NCI-H187 (cell line): ENCODE results near the gene NEXN.
"Not testable (repeated sequence)": the region's sequence is repeated elsewhere in the genome, so short reads cannot be mapped to it uniquely, and the experiment has no call there.

ENCODE experiments used
- DNase-seq, 2 experiments: peaks; one replicate each; lab custom pipeline; 2025; lab: John Stamatoyannopoulos, UW

Gene NEXN

DNA sequence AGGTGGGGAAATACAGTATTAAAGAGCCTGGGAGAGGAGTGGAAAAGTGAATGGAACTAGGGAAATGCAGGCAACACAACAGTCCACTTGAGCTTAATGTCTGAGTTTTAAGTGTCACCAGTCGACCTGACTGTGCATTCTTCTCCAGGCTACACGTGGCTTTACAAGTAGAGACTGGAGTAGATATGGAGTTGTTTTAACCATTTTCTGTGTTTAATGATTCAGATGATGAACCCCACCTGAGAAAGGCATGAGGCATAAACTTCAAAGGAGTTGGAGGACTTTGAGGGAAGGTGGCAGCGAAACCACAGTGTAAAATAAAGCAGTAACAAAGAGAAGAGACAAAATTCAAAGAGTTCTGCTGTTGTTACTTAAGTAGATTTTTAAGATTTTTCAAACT lies 77.9 kb downstream of the NEXN start:
- no peak for DNase-seq

DNA sequence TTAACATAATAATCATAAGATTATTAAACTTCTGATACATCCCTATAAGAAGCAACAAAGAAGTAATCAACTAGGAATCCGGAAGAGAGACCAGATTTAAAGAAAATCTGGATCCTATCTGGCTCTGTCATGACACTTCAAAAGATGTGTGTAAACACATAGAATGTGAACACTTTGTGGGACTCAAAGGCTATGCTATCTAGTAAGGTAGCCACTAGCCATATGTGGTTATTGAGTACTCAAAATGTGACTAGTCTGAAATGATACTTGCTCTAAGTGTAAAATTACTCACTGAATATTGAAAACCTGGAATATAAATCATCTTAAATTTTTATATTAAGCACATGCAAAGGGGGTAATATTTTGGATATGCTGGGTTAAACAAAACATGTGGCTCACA lies 81.8 kb downstream of the NEXN start:
- DNase-seq, result no peak

- DNase-seq, result no peak
These were observed 83.7 kb downstream of the NEXN start for GRCh38 chr1:77972080-77972479.

- DNase-seq, result no peak
These were observed 87.0 kb downstream of the NEXN start for GRCh38 chr1:77975386-77975785.

DNA sequence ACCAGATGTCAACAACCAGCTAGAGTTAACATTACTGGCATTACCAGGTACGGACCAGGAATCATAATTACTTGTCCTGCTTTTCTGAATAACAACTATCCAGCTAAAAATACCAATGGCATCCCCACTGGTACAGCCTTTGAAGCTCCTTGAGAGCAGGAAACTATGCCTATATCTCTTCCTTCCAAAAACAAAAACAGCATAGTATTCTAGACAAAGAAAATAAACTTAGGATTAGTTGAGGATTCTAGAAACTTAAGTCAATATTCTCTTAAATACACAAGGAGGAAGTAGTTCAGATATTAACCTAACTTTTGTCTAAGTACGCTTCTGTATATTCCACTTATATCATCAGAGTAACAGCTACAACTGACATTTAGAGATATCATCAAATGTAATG lies 87.5 kb downstream of the NEXN start:
- DNase-seq, result no peak

GRCh38 chr1:77976433-77977076 lies 88.1 kb downstream of the NEXN start:
- DNase-seq, result no peak

DNA sequence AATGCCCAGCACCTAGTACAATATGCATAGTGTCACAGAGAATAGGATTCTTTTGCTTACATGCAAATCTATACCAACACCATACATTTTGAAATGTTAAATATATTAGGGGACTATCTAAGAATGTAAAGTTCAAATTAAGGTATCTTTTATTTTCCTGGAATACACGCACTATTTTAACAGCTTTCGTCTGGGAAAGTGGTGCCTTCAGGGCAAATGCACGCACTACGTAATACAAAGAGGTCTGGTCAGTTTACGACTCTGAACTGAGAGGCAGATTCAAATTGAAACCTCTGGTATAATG lies 89.5 kb downstream of the NEXN start:
- no peak for DNase-seq

- DNase-seq, result peak; percentile 37 to 50
These were observed 90.0 kb downstream of the NEXN start for GRCh38 chr1:77978293-77978968.

DNA sequence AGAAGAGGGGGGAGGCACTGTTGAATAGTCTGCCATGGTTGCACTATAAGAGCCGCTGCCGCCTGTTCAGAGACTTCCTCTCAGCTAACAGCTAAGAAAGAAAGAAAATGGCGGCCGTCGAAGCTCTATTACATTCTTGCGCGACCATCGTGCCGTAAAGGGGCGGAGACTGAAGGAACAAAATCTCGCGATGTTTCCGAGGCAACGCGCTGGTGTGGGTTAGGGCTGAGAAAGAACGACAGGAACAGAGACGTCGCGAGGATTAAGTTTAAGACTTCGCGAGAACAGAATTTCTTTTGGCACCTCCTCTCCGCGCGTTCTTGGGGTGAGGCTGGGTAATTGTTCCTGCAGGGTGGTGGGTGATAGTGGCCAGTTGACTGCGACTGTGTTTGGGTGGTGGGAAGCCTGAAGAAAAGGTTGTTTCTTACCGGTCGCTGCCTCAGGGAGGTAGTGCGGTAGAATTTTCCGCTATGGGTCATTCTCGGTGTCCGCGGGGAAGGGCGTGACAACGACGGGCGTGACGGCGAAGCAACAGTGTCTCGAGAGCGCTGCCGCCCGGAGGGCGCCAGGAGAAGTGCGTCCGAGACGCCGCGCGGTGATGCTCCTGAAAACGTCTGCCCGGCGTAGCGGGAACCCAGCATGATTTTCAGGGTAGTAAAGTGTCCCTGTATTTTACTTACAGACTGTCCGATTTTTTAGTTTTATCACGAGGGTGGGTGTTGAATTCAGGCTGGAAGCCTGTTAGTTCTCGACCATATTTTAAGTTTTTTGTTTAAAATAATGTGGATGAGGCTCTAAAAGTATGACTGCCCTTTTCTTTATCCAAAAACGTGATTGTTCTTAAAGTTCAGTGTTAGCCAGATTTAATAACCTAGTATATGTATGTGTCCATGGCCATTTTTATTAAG lies 90.8 kb downstream of the NEXN start, which contains the start of gene FUBP1:
Gene FUBP1 (minus strand): TSS at position 104 of the 908 bp plus-strand sequence. CDS start 68 bp downstream, at position 36.
- peak; percentile 80 to 95 for DNase-seq

DNA sequence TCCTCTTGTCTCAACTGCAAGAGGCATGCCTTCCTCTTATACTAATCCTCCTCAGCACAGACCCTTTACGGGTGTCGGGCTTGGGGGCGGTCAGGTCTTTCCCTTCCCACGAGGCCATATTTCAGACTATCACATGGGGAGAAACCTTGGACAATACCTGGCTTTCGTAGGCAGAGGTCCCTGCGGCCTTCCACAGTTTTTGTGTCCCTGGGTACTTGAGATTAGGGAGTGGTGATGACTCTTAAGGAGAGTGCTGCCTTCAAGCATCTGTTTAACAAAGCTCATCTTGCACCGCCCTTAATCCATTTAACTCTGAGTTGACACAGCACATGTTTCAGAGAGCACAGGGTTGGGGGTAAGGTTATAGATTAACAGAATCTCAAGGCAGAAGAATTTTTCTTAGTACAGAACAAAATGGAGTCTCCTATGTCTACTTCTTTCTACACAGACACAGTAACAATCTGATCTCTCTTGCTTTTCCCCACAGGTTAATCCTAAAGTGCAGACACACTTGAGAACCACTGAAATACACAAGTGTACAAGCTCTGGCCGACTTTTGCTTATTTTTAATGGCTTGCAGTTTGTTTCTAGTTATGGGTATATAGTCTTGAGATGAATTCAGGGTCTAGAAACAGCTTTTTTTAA lies 95.0 kb downstream of the NEXN start:
- DNase-seq, result not testable (repeated sequence)

DNA sequence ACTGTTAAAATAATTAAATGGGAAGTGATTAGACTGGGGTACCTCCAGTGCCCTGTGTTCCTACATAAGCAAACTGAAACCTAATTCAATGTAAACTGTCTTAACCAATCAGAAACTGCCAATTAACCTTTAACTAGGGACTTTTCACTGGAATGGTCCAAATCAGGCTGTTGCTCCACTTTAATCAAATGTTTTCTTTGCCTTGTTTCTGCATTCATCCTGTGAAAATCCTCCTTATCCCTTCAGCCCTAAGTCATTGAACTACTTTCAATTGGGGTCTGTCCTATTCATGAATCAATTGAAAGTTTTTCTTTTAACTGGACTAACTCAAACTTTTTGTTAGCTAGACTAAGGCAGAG lies 95.6 kb downstream of the NEXN start:
- DNase-seq, result no peak

GRCh38 chr1:77984629-77985028 lies 96.2 kb downstream of the NEXN start:
- no peak for DNase-seq

GRCh38 chr1:77986810-77987209 lies 98.4 kb downstream of the NEXN start:
- no peak for DNase-seq

- DNase-seq, result no peak
These were observed 99.5 kb downstream of the NEXN start for GRCh38 chr1:77987919-77988318.

- DNase-seq, result no peak
These were observed 101.3 kb downstream of the NEXN start for GRCh38 chr1:77989744-77990143.

DNA sequence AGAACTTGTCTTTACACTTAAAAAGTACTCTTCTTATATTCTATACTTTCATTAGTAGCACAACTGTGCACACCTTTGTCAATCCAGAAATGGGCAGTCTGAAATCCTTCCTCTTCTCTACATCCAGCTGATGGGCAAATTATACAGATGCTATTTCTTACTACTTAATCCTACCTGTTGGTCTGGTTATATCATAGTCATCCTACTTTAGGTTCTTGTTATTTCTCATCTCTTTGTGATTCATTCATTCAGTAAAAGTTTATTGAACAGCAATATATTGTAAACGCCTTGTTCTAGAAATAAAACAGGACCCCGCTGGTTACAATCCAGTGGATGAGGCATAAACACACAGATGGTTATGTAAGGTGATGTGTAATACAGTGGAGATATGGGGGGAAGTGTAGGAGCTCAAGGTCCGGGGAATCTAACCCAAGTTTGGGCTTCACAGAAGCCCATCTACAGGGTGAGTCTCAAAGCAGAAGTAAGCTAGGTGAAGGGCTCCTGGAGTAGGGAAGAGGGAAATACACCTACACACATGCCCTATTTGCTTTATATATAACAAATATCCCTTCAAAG lies 102.3 kb downstream of the NEXN start:
- no peak for DNase-seq

- DNase-seq, result no peak
These were observed 103.2 kb downstream of the NEXN start for GRCh38 chr1:77991638-77992037.
